HUDEP-2 (cell line): ENCODE measurements around the gene PAK1.
A peak's percentile ranks its signal among the peaks of the same experiment; 100 is the strongest.

Experiments
- DNase-seq, 76 experiments: peaks; one replicate each; lab custom pipeline; 2025; ENCODE audit not compliant: unreplicated experiment in 76 of 76; lab: John Stamatoyannopoulos, UW

The PAK1 gene

GRCh38 chr11:77320351-77320750 lies 153.5 kb downstream of the PAK1 start:
- DNase-seq, result no peak

GRCh38 chr11:77318600-77318999 lies 155.3 kb downstream of the PAK1 start:
- no peak for DNase-seq

- DNase-seq, result no peak
These were observed 157.1 kb downstream of the PAK1 start for GRCh38 chr11:77316733-77317342.

- no peak for DNase-seq
These were observed 161.8 kb downstream of the PAK1 start for GRCh38 chr11:77312107-77312506.

GRCh38 chr11:77311701-77312100 lies 162.2 kb downstream of the PAK1 start:
- DNase-seq, result no peak

GRCh38 chr11:77310721-77311120 lies 163.2 kb downstream of the PAK1 start:
- DNase-seq, result no peak

GRCh38 chr11:77309401-77310085 lies 164.4 kb downstream of the PAK1 start:
- no peak for DNase-seq

GRCh38 chr11:77308838-77309237 lies 165.1 kb downstream of the PAK1 start:
- DNase-seq, result no peak

- no peak for DNase-seq
These were observed 170.6 kb downstream of the PAK1 start for GRCh38 chr11:77303328-77303727.

- peak in 5 of 76 experiments; percentile 3 to 24 (median 5) for DNase-seq
These were observed 171.1 kb downstream of the PAK1 start for GRCh38 chr11:77302752-77303151.

- no peak for DNase-seq
These were observed 172.4 kb downstream of the PAK1 start, which contains the start of gene GDPD4 for GRCh38 chr11:77301510-77301909. Gene GDPD4, minus strand, starts transcription at chr11:77301686. Its CDS starts 16,549 bp downstream, at chr11:77285137.

- DNase-seq, result no peak
These were observed 173.2 kb downstream of the PAK1 start for GRCh38 chr11:77300695-77301094.

- DNase-seq, result peak in 2 of 76 experiments; percentile 6 to 20
These were observed 173.9 kb downstream of the PAK1 start for GRCh38 chr11:77300028-77300427.

GRCh38 chr11:77299528-77299993 lies 174.3 kb downstream of the PAK1 start:
- peak in 13 of 76 experiments; percentile 3 to 48 (median 15) for DNase-seq

- DNase-seq, result no peak
These were observed 179.9 kb downstream of the PAK1 start for GRCh38 chr11:77294040-77294439.

- DNase-seq, result no peak
These were observed 184.2 kb downstream of the PAK1 start for GRCh38 chr11:77289737-77290136.

GRCh38 chr11:77287615-77288273 lies 186.2 kb downstream of the PAK1 start:
- DNase-seq, result no peak

GRCh38 chr11:77287136-77287535 lies 186.8 kb downstream of the PAK1 start:
- no peak for DNase-seq

- no peak for DNase-seq
These were observed 189.1 kb downstream of the PAK1 start for GRCh38 chr11:77284476-77285468.

- DNase-seq, result no peak
These were observed 190.8 kb downstream of the PAK1 start for GRCh38 chr11:77283101-77283500.
